ENCODE measurements around the gene MTCH2.
"Not testable (repeated sequence)": the region's sequence is repeated elsewhere in the genome, so short reads cannot be mapped to it uniquely, and the experiment has no call there.

Gene MTCH2

GRCh38 chr11:47642099-47642855 is at the start of gene MTCH2:
TSS of gene MTCH2 (minus strand) at chr11:47642559. CDS start at chr11:47642465, 94 bp downstream.
- peak within 1 kb of the TSS; percentile 96 for H3K4me3 Mint-ChIP-seq

GRCh38 chr11:47691979-47692378 is 49.6 kb upstream of the MTCH2 start:
- no peaks in the 10 kb centered on the region for H3K4me1 Mint-ChIP-seq
- H3K27ac Mint-ChIP-seq = no peak overlapping the region
- H3K27me3 Mint-ChIP-seq (ENCODE audit: low read depth, poor library complexity) = peaks cover 4% of the 10 kb centered on the region
- DNase-seq = no peak
- H3K9me3 Mint-ChIP-seq = no peaks in the 10 kb centered on the region
- no peaks in the 10 kb centered on the region for H3K36me3 Mint-ChIP-seq (ENCODE audit: low read depth)
- H3K4me3 Mint-ChIP-seq = no peak overlapping the region
- no peak for TF ChIP-seq CTCF (IDR thresholded peaks at IDR 0.05)

More at GRCh38 chr11:47642099-47642855, at the start of gene MTCH2:
- peak; percentile 96 for DNase-seq
- peak within 1 kb of the TSS; percentile 98 for H3K27ac Mint-ChIP-seq
- peaks cover 25% of the 10 kb centered on the region for H3K36me3 Mint-ChIP-seq (ENCODE audit: low read depth)
- TF ChIP-seq CTCF (IDR thresholded peaks at IDR 0.05) = no peak
- peaks cover 6% of the 10 kb centered on the region for H3K27me3 Mint-ChIP-seq (ENCODE audit: low read depth, poor library complexity)
- peaks cover 26% of the 10 kb centered on the region for H3K4me1 Mint-ChIP-seq
- no peaks in the 10 kb centered on the region for H3K9me3 Mint-ChIP-seq

- no peaks in the 10 kb centered on the region for H3K36me3 Mint-ChIP-seq (ENCODE audit: low read depth)
- no peak overlapping the region for H3K27ac Mint-ChIP-seq
- H3K9me3 Mint-ChIP-seq = no peaks in the 10 kb centered on the region
- no peak overlapping the region for H3K4me3 Mint-ChIP-seq
- H3K4me1 Mint-ChIP-seq = no peaks in the 10 kb centered on the region
- peaks cover 7% of the 10 kb centered on the region for H3K27me3 Mint-ChIP-seq (ENCODE audit: low read depth, poor library complexity)
- TF ChIP-seq CTCF (IDR thresholded peaks at IDR 0.05) = no peak
- no peak for DNase-seq
Measured at GRCh38 chr11:47689480-47689879, 47.1 kb upstream of the MTCH2 start.

DNA sequence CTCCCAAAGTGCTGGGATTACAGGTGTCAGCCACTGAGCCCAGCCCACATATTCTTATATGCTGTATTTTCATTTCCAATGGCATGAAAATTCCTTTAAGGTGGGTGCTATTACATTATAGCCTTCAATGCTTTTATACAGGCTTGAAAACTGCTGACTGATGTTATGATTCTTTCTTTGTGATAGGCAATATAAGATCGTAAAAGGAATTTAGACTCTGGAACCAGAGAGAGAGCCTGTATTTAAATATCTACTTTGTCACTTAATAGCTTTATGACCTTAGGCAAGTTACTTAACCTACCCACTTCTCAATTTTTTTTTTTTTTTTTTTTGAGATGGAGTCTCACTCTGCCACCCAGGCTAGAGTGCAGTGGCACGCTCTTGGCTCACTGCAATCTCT is 46.6 kb upstream of the MTCH2 start:
- Mint-ChIP-seq H3K36me3 (ENCODE audit: low read depth) (no peaks in the 10 kb centered on the region), H3K27me3 (ENCODE audit: low read depth, poor library complexity) (peaks cover 7% of the 10 kb centered on the region)

GRCh38 chr11:47688111-47688510 is 45.8 kb upstream of the MTCH2 start:
- Mint-ChIP-seq H3K27ac (no peak overlapping the region), H3K4me1 (no peaks in the 10 kb centered on the region), H3K4me3 (no peak overlapping the region), H3K36me3 (ENCODE audit: low read depth) (no peaks in the 10 kb centered on the region), H3K9me3 (no peaks in the 10 kb centered on the region), H3K27me3 (ENCODE audit: low read depth, poor library complexity) (peaks cover 7% of the 10 kb centered on the region)
- TF ChIP-seq CTCF (IDR thresholded peaks at IDR 0.05) = no peak
- DNase-seq = no peak

More for the DNA sequence above, 46.6 kb upstream of the MTCH2 start:
- Mint-ChIP-seq H3K4me1 (no peaks in the 10 kb centered on the region), H3K4me3 (no peak overlapping the region), H3K9me3 (no peaks in the 10 kb centered on the region), H3K27ac (no peak overlapping the region)
- no peak for DNase-seq
- no peak for TF ChIP-seq CTCF (IDR thresholded peaks at IDR 0.05)

- H3K4me1 Mint-ChIP-seq = peaks cover 12% of the 10 kb centered on the region
- H3K27me3 Mint-ChIP-seq (ENCODE audit: low read depth, poor library complexity); H3K36me3 Mint-ChIP-seq (ENCODE audit: low read depth); DNase-seq; H3K9me3 Mint-ChIP-seq; H3K27ac Mint-ChIP-seq; H3K4me3 Mint-ChIP-seq: not testable (repeated sequence)
Measured at GRCh38 chr11:47686704-47687103, 44.3 kb upstream of the MTCH2 start.

Measured in nephron progenitor cell (in vitro differentiated cells).